MM.1S (cell line): ENCODE results near the gene AMACR.

ENCODE experiments used
- DNase-seq: peaks from one replicate; pipeline ENCODE4 v3.0.0-alpha.2; 2015
- H2AFZ ChIP-seq: fragments of 300-600 bp; sonication (generic); 2 replicates; pipeline ENCODE4 v1.6.0; 2016; ENCODE audit warnings: antibody characterized with exemption, low read length
- H3F3A ChIP-seq: fragments of 300-600 bp; sonication (generic); 2 replicates; pipeline ENCODE4 v1.6.1; 2016; ENCODE audit warnings: mild to moderate bottlenecking, antibody characterized with exemption, low read length, moderate library complexity, mixed read lengths; ENCODE audit not compliant: insufficient read depth
- H3K27ac ChIP-seq: fragments of 300-600 bp; sonication (generic); 2 replicates; pipeline ENCODE4 v1.5.1; 2016; ENCODE audit warnings: mild to moderate bottlenecking, low read length
- H3K27me3 ChIP-seq: fragments of 300-600 bp; sonication (generic); replicated peaks from 2 replicates; pipeline ENCODE4 v1.6.0; 2016; ENCODE audit warnings: low read length; ENCODE audit not compliant: insufficient read depth
- H3K36me3 ChIP-seq: fragments of 300-600 bp; sonication (generic); replicated peaks from 2 replicates; pipeline ENCODE4 v1.6.1; 2016; ENCODE audit warnings: mild to moderate bottlenecking, low read length, mixed read lengths; ENCODE audit not compliant: insufficient read depth
- H3K4me1 ChIP-seq: fragments of 300-600 bp; sonication (generic); 2 replicates; pipeline ENCODE4 v1.6.1; 2016; ENCODE audit warnings: low read length, mixed read lengths
- H3K4me2 ChIP-seq: fragments of 300-600 bp; sonication (generic); 2 replicates; pipeline ENCODE4 v1.6.0; 2016; ENCODE audit warnings: low read depth, low read length
- H3K4me3 ChIP-seq: fragments of 300-600 bp; sonication (generic); 2 replicates; pipeline ENCODE4 v1.5.1; 2016; ENCODE audit warnings: low read length, mixed read lengths
- H3K79me2 ChIP-seq: fragments of 300-600 bp; sonication (generic); 2 replicates; pipeline ENCODE4 v1.6.1; 2016; ENCODE audit warnings: mixed run types, low read length, mixed read lengths
- H3K9ac ChIP-seq: fragments of 300-600 bp; sonication (generic); 2 replicates; pipeline ENCODE4 v1.6.1; 2016; ENCODE audit warnings: low read length, mixed read lengths
- H3K9me2 ChIP-seq: fragments of 300-600 bp; sonication (generic); replicated peaks from 2 replicates; pipeline ENCODE4 v1.6.1; 2016; ENCODE audit warnings: mild to moderate bottlenecking, low read length, mixed read lengths; ENCODE audit not compliant: insufficient read depth
- H3K9me3 ChIP-seq: fragments of 300-600 bp; sonication (generic); replicated peaks from 2 replicates; pipeline ENCODE4 v1.6.1; 2016; ENCODE audit warnings: mild to moderate bottlenecking, low read length, mixed read lengths; ENCODE audit not compliant: insufficient read depth
- H4K20me1 ChIP-seq: fragments of 300-600 bp; sonication (generic); 2 replicates; pipeline ENCODE4 v1.6.1; 2016; ENCODE audit warnings: mild to moderate bottlenecking, low read length, moderate library complexity, mixed read lengths; ENCODE audit not compliant: insufficient read depth
- CTCF ChIP-seq: fragments of 300-600 bp; sonication (generic); IDR thresholded peaks from 2 replicates; pipeline ENCODE4 v1.5.1; 2016; ENCODE audit warnings: antibody characterized with exemption, low read length, mixed read lengths
- EZH2 ChIP-seq: fragments of 300-600 bp; sonication (generic); optimal IDR thresholded peaks from 2 replicates; pipeline ENCODE3; 2017; ENCODE audit warnings: low read depth, mild to moderate bottlenecking, antibody characterized with exemption, low read length, mixed read lengths
- EZH2phosphoT487 ChIP-seq: fragments of 300-600 bp; sonication (generic); IDR thresholded peaks from 2 replicates; pipeline ENCODE4 v1.6.1; 2018; ENCODE audit warnings: antibody characterized with exemption, low read length

The AMACR gene

GRCh38 chr5:33937707-33938506, 69.9 kb downstream of the AMACR start:
- no peaks in the 10 kb centered on the region for H3K27me3 ChIP-seq
- no peak overlapping the region for H2AFZ ChIP-seq
- no peaks in the 10 kb centered on the region for H3K9me2 ChIP-seq
- no peaks in the 10 kb centered on the region for H3K36me3 ChIP-seq
- no peaks in the 10 kb centered on the region for H3K79me2 ChIP-seq
- peaks cover 13% of the 10 kb centered on the region for H3K4me1 ChIP-seq
- no peaks in the 10 kb centered on the region for H3F3A ChIP-seq
- no peak for TF ChIP-seq EZH2
- no peak for TF ChIP-seq EZH2phosphoT487
- TF ChIP-seq CTCF, result no peak
- no peak for DNase-seq
- H4K20me1 ChIP-seq, result no peaks in the 10 kb centered on the region
- H3K27ac ChIP-seq, result no peak overlapping the region
- H3K9ac ChIP-seq, result no peak overlapping the region
- H3K4me3 ChIP-seq, result no peak overlapping the region
- no peaks in the 10 kb centered on the region for H3K9me3 ChIP-seq
- no peak overlapping the region for H3K4me2 ChIP-seq

GRCh38 chr5:33937017-33937706, 70.7 kb downstream of the AMACR start:
- no peak for DNase-seq
- H3K27ac ChIP-seq, result no peak overlapping the region
- H3K4me1 ChIP-seq, result peaks cover 13% of the 10 kb centered on the region
- H3K9ac ChIP-seq, result no peak overlapping the region
- no peak for TF ChIP-seq EZH2phosphoT487
- TF ChIP-seq CTCF, result no peak
- no peak for TF ChIP-seq EZH2
- no peaks in the 10 kb centered on the region for H3F3A ChIP-seq
- no peak overlapping the region for H3K4me3 ChIP-seq
- H3K9me2 ChIP-seq, result no peaks in the 10 kb centered on the region
- no peaks in the 10 kb centered on the region for H4K20me1 ChIP-seq
- no peaks in the 10 kb centered on the region for H3K79me2 ChIP-seq
- H2AFZ ChIP-seq, result no peak overlapping the region
- no peaks in the 10 kb centered on the region for H3K9me3 ChIP-seq
- no peak overlapping the region for H3K4me2 ChIP-seq
- no peaks in the 10 kb centered on the region for H3K36me3 ChIP-seq
- no peaks in the 10 kb centered on the region for H3K27me3 ChIP-seq

GRCh38 chr5:33936381-33937016, 71.4 kb downstream of the AMACR start, which contains the start of gene RXFP3:
RXFP3 (plus strand) TSS chr5:33936386; CDS start chr5:33936741, 355 bp downstream.
- no peak for DNase-seq
- H3K36me3 ChIP-seq, result no peaks in the 10 kb centered on the region
- H3K27ac ChIP-seq, result no peak within 1 kb of the TSS
- TF ChIP-seq CTCF (no peak), EZH2 (no peak), EZH2phosphoT487 (no peak)
- no peaks in the 10 kb centered on the region for H4K20me1 ChIP-seq
- no peak within 1 kb of the TSS for H3K9ac ChIP-seq
- H3K79me2 ChIP-seq, result no peaks in the 10 kb centered on the region
- H3F3A ChIP-seq, result no peaks in the 10 kb centered on the region
- peaks cover 13% of the 10 kb centered on the region for H3K4me1 ChIP-seq
- H2AFZ ChIP-seq, result no peak within 1 kb of the TSS
- H3K4me2 ChIP-seq, result no peak within 1 kb of the TSS
- H3K9me3 ChIP-seq, result no peaks in the 10 kb centered on the region
- no peaks in the 10 kb centered on the region for H3K9me2 ChIP-seq
- H3K27me3 ChIP-seq, result no peaks in the 10 kb centered on the region
- no peak within 1 kb of the TSS for H3K4me3 ChIP-seq
